ENCODE data around the gene GCAT.

Gene GCAT

GRCh38 chr22:37862570-37863325 is 55.0 kb downstream of the GCAT start:
- H3F3A ChIP-seq (ENCODE audit: insufficient read depth), result peaks cover 13% of the 10 kb centered on the region
- no peak overlapping the region for H3K4me2 ChIP-seq (ENCODE audit: low read depth, low read length, poor library complexity, severe bottlenecking)
- peaks cover 3% of the 10 kb centered on the region; the same call in 1 of the 2 replicates for H4K20me1 ChIP-seq (ENCODE audit: low read depth, low read length)
- no peak overlapping the region for H2AFZ ChIP-seq (ENCODE audit: low read depth, low read length, severe bottlenecking)
- H3K36me3 ChIP-seq (ENCODE audit: low read length), result peaks cover 34% of the 10 kb centered on the region
- H3K27ac ChIP-seq (ENCODE audit: low read depth, low read length), result no peak overlapping the region
- TF ChIP-seq EZH2phosphoT487 (conservative IDR thresholded peaks at IDR 0.05; ENCODE audit: low read length), result no peak
- TF ChIP-seq, protein P1, sequence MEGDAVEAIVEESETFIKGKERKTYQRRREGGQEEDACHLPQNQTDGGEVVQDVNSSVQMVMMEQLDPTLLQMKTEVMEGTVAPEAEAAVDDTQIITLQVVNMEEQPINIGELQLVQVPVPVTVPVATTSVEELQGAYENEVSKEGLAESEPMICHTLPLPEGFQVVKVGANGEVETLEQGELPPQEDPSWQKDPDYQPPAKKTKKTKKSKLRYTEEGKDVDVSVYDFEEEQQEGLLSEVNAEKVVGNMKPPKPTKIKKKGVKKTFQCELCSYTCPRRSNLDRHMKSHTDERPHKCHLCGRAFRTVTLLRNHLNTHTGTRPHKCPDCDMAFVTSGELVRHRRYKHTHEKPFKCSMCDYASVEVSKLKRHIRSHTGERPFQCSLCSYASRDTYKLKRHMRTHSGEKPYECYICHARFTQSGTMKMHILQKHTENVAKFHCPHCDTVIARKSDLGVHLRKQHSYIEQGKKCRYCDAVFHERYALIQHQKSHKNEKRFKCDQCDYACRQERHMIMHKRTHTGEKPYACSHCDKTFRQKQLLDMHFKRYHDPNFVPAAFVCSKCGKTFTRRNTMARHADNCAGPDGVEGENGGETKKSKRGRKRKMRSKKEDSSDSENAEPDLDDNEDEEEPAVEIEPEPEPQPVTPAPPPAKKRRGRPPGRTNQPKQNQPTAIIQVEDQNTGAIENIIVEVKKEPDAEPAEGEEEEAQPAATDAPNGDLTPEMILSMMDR (IDR thresholded peaks at IDR 0.05; ENCODE audit: insufficient read depth, low read length, poor library complexity, severe bottlenecking), result no peak
- H3K9me2 ChIP-seq (replicated peaks; ENCODE audit: insufficient read depth, low read length), result no peaks in the 10 kb centered on the region
- H3K27me3 ChIP-seq (ENCODE audit: low read length), result no peaks in the 10 kb centered on the region
- no peak overlapping the region for H3K4me3 ChIP-seq (ENCODE audit: insufficient read depth, low read length, poor library complexity, severe bottlenecking)
- H3K9me3 ChIP-seq (ENCODE audit: insufficient read depth, low read length), result no peaks in the 10 kb centered on the region
- H3K9ac ChIP-seq (ENCODE audit: low read length), result no peak overlapping the region
- H3K79me2 ChIP-seq (ENCODE audit: insufficient read depth, low read length), result peaks cover 15% of the 10 kb centered on the region; the same call in 1 of the 2 replicates

GRCh38 chr22:37865510-37865909 is 57.8 kb downstream of the GCAT start:
- no peaks in the 10 kb centered on the region for H3K27me3 ChIP-seq (ENCODE audit: low read length)
- no peaks in the 10 kb centered on the region; the same call in 1 of the 2 replicates for H4K20me1 ChIP-seq (ENCODE audit: low read depth, low read length)
- H3K9me2 ChIP-seq (replicated peaks; ENCODE audit: insufficient read depth, low read length), result no peaks in the 10 kb centered on the region
- H3K36me3 ChIP-seq (ENCODE audit: low read length), result peaks cover 35% of the 10 kb centered on the region
- no peak overlapping the region for H3K4me2 ChIP-seq (ENCODE audit: low read depth, low read length, poor library complexity, severe bottlenecking)
- H3K79me2 ChIP-seq (ENCODE audit: insufficient read depth, low read length), result peaks cover 8% of the 10 kb centered on the region; the same call in 1 of the 2 replicates
- no peak overlapping the region for H3K27ac ChIP-seq (ENCODE audit: low read depth, low read length)
- peaks cover 9% of the 10 kb centered on the region; the same call in 1 of the 2 replicates for H3F3A ChIP-seq (ENCODE audit: insufficient read depth)
- no peak overlapping the region for H2AFZ ChIP-seq (ENCODE audit: low read depth, low read length, severe bottlenecking)
- no peak overlapping the region for H3K4me3 ChIP-seq (ENCODE audit: insufficient read depth, low read length, poor library complexity, severe bottlenecking)
- H3K9me3 ChIP-seq (ENCODE audit: insufficient read depth, low read length), result no peaks in the 10 kb centered on the region
- no peak overlapping the region for H3K9ac ChIP-seq (ENCODE audit: low read length)
- no peak for TF ChIP-seq EZH2phosphoT487 (conservative IDR thresholded peaks at IDR 0.05; ENCODE audit: low read length)
- TF ChIP-seq, protein P1 (IDR thresholded peaks at IDR 0.05; ENCODE audit: insufficient read depth, low read length, poor library complexity, severe bottlenecking), result no peak
